C4-2B (cell line): ENCODE results near the gene LARP6.

Experiments used
- CTCF ChIP-seq: fragments of 450-650 bp; conservative IDR thresholded peaks from 2 replicates; pipeline ENCODE4 v1.5.1; 2017; ENCODE audit warnings: mild to moderate bottlenecking
- ZFX ChIP-seq: fragments of 450-650 bp; IDR thresholded peaks from 2 replicates; pipeline ENCODE4 v1.6.1; 2017

- TF ChIP-seq CTCF (no peak), ZFX (no peak)
Observed at GRCh38 chr15:70795311-70795665, 58.7 kb downstream of the LARP6 start.
